ENCODE data around the gene MAST1. TPM values are rescaled to one million over a fixed set of nuclear protein-coding genes. Genes with fewer than 3 reads are reported as not detected.
"Not testable (repeated sequence)": the region's sequence is repeated elsewhere in the genome, so short reads cannot be mapped to it uniquely, and the experiment has no call there.

Gene MAST1
- total RNA-seq, 1 donor from 2014 or later, result 0.31 TPM

DNA sequence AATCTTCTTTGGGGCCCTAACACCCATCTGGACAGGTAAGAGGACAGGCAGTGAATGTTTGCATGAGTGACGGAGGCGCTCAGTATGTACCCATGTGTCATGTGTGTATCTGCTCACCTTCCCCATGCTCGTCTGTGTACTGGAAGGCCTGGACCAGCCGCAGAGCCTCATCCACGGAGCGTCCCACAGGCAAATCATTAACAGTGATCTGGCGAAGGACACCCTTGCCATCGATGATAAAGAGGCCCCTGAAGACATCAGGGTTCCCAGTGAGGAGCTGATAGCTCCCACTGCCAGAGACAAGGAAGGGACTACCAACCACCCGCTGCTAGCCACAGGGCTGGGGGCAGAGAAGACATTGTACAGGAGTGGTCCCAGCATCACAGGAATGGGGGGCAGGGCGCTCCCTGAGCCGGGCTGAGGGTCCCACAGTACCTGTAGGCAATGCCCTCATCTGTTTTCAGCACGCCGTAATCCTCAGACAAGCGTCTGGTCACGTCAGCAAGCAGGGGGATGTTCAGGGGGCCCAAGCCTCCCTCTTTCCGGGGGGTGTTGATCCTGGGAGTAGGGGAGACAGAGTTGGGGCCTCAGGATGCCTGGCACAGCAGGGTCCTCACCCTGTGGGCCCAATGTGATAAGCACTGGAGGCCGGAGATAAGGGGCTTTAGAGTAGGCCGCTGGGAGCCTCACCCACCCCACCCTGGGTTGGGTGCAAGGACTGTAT is 38.4 kb upstream of the MAST1 start:
- ATAC-seq, result no peak
- no peak for DNase-seq (ENCODE audit: low spot score)
- intact Hi-C loops (cut with DNase I), result loop anchor here (5.0 kb wide), 1 partner anchor 38 kb away; no protein-coding TSS in a partner anchor

DNA sequence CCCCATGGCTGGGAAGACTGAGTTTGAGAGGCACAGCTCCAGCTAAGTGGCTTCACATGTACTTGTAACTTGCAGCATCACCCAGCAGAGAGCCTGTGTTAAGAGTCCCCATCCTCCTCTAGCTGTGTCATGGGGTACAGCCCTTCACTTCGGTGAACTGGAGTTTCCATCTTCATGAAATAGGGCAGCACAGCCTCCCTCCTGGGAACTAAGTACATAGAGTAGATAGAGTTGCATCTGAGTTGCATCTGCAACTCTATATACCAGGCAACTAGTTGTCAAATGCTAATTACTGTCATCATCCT is 37.9 kb upstream of the MAST1 start:
- DNase-seq (ENCODE audit: low spot score) (no peak), ATAC-seq (no peak)
- intact Hi-C loops (cut with DNase I), result loop anchor here (5.0 kb wide), 1 partner anchor 38 kb away; no protein-coding TSS in a partner anchor

DNA sequence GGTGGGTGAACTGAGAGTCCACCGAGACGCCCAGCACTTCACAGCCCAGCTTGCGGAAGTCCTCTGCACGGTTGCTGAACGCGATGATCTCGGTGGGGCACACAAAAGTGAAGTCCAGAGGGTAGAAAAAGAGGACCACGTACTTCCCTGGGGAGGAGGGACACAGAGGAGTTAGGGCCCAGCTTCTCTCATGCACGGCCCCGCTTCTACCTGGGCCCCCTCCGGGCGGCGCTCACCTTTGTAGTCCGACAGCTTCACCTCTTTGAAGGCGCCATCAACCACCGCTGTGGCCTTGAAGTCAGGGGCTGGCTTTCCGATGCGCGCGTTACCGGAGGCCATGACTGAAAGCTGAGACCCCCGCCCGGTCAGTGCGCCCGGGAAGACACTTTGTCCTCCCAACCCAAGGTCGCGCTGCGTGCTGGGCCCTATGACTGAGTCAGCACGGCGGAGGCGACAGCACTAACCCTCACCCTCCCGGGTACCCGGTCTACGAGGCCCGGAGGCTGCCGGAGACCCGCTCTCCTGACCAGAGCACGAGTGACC is 37.3 kb upstream of the MAST1 start:
- intact Hi-C loops (cut with DNase I), result loop anchor here (5.0 kb wide), 1 partner anchor 39 kb away; no protein-coding TSS in a partner anchor
- ATAC-seq, result peak; percentile 38
- DNase-seq (ENCODE audit: low spot score), result peak; percentile 66

DNA sequence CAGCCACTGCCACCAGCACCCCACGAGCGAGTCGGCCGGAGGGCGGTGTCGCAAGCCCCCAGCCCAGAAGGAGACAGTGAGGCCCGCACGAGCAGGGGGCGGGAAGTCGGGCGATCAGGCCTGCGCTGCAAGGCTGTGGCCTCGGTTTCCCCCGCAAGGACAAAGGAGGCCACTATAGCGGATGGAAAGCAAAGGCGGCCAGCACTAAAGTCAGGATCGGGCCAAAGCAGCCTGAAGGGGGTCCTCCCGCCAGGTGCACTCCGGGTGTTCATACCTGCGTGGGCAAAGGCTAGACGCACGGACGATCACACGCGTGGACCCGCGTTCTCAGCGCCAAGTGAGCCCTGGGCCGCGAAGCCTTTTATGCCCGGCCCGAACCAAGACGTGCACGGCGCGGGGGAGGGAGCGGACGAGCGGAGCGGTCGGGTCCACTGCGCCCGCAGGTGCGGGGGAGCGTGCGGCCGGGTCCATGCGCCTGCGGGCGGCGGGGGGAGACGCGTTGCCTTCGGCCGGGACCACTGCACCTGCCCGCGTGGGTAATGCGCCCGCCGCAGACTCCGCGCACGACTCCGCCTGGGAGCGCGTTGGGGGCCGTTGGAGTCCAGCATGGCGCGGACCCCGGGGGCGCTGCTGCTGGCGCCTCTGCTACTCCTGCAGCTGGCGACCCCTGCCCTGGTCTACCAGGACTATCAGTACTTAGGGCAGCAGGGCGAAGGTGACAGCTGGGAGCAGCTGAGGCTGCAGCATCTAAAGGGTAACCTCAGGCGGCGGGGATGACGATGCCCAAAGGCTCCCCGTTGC is 36.6 kb upstream of the MAST1 start, which contains the start of the genes PRDX2 and THSD8:
Gene PRDX2, minus strand, starts transcription at position 335 of the 801 bp plus-strand sequence. CDS start 539 bp downstream, outside the sequence.
Gene THSD8, plus strand, starts transcription at position 604 of the 801 bp plus-strand sequence. Its CDS starts 3 bp downstream, at position 607.
- DNase-seq (ENCODE audit: low spot score), result peak; percentile 87
- ATAC-seq, result peak; percentile 85
- intact Hi-C loops (cut with DNase I), result loop anchor here (5.0 kb wide), 1 partner anchor 39 kb away; no protein-coding TSS in a partner anchor

DNA sequence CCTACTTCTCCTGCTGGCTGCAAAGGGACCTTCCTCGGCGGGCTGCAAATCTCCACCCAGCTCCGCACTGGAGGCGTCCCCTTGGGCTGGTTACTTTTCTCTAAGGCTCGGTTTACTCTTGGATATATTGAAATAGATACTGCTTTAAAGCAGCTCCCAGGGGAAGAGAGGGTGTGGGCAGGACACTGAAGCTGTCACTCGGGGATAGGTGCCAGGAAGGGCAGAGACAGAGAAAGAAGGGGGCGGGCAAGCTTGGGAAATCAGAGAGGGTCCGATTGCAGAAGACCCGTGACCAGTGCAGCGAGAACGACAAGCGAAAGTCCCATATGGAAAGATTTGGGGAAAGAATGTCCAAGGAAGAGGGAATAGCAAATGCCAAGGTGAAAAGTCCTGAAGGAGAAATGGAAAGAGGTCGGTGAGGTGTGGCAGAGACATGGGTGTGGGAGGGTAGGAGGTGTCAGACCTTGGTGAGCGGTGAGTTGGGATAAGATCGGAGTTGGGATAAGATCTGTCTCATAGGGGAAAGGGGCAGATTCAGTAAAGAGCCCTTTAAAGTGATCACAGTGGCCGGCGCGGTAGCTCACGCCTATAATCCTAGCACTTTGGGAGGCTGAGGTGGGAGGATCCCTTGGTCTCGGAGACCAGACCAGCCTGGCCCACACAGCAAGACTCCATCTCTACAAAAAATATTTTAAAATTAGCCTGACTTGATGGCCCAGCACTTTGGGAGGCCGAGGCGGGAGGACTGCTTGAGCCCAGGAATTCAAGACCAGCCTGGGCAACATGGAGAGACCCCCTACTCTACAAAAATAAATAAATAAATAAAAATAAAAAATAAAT is 35.8 kb upstream of the MAST1 start:
- intact Hi-C loops (cut with DNase I), result loop anchor here (5.0 kb wide), 1 partner anchor 40 kb away; no protein-coding TSS in a partner anchor
- no peak for DNase-seq (ENCODE audit: low spot score)
- no peak for ATAC-seq

DNA sequence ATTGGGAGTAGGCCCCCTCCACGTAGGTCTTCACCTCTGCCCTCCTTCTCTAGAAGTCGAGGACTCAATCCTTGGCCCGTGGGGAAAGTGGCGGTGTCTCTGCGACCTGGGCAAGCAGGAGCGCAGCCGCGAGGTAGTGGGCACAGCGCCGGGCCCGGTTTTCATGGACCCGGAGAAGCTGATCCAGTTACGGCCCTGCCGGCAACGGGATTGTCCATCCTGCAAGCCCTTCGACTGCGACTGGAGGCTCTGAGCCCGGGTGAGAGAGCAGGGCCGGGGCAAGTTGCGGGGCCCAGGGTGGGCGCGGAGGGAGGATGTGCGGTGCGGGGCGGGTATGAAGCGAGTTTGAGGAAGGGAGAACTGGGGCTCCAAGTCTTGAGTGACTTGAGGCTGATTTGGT is 34.3 kb upstream of the MAST1 start:
- intact Hi-C loops (cut with DNase I), result loop anchor here (5.0 kb wide), 1 partner anchor 42 kb away; no protein-coding TSS in a partner anchor
- ATAC-seq (no peak), DNase-seq (ENCODE audit: low spot score) (no peak)

DNA sequence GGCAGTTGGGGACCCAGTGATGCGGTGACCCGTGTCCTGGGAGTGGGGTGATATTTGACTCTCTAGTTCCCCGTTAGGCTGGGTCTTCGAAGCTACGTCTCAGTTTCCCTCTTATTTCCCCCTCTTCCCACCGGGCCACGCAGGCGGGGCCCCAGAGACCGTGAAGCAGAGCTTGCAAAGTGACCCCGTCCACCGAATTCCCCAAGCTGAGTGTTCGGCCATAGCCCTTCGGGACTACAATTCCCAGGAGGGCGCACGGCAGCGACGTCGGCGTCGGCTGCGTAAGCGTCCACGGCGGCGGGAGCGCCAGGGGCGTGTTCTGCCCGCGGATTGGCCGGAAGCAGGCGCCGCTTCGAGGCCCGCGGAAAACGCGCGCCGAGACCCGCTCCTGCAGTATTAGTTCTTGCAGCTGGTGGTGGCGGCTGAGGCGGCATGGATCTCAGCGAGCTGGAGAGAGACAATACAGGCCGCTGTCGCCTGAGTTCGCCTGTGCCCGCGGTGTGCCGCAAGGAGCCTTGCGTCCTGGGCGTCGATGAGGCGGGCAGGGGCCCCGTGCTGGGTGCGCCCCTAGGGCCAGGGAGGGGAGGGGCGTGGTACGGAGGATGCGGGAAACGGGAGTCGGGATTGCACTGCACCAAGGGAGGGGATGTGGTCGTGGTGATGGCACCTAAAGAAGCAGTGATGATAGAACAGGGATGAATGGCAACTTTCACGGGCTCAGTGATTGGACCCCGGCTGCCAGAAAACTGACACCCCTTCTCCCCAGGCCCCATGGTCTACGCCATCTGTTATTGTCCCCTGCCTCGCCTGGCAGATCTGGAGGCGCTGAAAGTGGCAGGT is 31.9 kb upstream of the MAST1 start, which contains the start of gene RNASEH2A:
Gene RNASEH2A, plus strand, starts transcription at position 343 of the 840 bp plus-strand sequence. Its CDS starts 90 bp downstream, at position 433.
- peak; percentile 94 for DNase-seq (ENCODE audit: low spot score)
- ATAC-seq, result peak; percentile 95
- intact Hi-C loops (cut with DNase I), result no loop called here

DNA sequence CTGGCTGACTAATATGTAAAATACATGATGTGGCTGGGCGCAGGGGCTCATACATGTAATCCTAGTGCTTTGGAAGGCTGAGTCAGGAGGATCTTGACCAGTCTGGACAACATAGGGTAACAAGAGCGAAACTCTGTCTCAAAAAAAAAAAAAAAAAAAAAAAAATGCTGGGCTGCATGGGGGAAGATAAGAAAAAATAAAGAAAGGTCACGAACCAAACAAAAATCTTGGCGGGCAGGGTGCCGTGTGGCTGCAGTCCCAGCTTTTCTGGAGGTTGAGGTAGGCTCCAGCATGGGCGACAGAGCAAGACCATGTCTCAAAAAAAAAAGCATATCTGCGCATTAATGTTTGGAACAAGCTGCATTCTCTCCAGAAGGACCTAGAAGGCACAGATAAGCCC is 23.2 kb upstream of the MAST1 start:
- intact Hi-C loops (cut with DNase I), result no loop called here
- DNase-seq (ENCODE audit: low spot score) (no peak), ATAC-seq (no peak)

DNA sequence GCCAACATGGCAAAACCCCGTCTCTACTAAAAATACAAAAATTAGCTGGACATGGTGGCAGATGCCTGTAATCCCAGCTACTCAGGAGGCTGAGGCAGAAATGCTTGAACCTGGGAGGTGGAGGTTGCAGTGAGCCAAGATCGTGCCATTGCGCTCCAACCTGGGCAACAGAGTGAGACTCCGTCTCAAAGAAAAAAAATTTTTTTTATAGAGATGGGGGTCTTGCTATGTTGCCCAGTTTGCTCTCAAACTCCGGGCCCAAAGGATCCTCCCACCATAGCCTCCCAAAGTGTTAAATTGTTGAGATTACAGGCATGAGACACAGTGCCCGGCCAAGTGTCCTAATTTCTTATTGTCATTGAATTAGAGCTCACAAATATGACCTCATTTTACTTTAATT is 21.1 kb upstream of the MAST1 start:
- intact Hi-C loops (cut with DNase I); DNase-seq (ENCODE audit: low spot score); ATAC-seq: not testable (repeated sequence)

DNA sequence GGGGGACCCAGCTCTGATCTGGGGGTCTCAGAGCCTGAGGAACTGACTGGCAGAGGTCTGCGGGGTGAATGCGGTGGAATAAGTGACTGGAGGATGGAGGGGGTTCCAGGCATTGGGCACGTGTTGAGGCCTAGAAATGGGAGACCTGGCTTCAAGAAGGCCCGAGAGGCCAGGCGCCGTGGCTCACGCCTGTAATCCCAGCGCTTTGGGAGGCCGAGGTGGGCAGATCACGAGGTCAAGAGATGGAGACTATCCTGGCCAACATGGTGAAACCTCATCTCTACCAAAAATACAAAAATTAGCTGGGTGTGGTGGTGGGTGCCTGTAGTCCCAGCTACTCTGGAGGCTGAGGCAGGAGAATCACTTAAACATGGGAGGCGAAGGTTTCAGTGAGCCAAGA is 20.5 kb upstream of the MAST1 start:
- intact Hi-C loops (cut with DNase I); DNase-seq (ENCODE audit: low spot score); ATAC-seq: not testable (repeated sequence)

DNA sequence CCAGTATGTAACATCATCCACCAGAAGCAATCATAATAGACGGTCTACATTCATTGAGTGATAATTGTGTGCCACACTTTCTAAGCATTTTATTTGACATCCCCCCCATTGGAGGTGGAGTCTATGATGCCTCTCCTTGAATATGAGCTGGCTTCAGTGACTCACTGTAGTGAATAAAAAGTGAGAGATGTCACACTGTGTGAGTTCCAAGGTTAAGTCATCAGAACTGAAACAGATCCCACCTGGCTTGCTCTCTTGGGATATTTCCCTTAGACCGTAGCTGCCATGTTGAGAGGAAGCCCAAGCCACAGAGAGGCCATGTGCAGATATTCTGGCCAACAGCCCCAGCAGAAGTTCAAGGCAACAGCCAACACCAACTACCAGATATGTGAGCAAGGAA is 16.6 kb upstream of the MAST1 start:
- ATAC-seq, result no peak
- DNase-seq (ENCODE audit: low spot score), result no peak
- intact Hi-C loops (cut with DNase I), result no loop called here

DNA sequence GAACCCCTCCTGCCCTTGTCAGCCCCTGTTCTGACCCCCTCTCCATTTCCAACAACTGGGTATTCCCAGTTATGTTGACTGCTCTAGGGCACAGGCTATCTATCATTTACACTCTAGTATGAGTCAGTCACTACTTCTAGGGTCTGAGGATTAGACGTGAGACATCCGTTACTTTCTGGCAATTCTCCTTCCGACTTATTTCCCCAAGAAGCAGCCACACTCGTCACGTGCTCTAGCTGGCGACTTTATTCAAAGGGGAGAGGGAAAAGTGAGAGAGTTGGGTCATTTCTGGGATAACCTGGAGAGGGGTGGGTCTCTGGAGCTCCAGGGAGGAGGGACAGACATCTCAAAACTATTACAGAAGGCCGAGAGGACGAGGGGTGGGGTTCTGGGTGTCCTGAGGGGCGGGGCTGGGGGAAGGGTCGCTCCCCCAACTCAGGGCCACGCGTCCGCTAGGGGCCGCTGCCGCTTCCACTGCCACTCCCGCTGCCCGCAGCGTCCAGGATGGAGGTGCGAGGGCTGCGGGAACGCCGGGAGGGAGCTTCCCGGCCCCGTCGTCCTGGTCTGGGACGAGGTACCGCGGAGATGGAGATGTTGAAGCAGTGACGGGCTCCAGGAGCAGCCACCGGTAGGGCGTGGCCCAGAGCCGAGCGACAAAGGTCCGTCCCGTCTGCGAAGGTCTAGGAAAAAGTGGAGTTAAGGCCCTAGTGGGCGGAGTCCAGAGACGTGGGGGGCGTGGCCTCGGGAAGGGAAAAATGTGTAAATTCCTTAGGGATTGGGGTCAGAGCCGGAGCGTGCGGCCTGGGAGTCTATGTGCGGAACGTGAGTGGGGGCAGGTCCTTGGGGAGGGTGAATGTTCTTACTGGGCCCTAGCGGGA is 12.8 kb upstream of the MAST1 start:
- ATAC-seq (no peak), DNase-seq (ENCODE audit: low spot score) (no peak)
- intact Hi-C loops (cut with DNase I), result no loop called here

DNA sequence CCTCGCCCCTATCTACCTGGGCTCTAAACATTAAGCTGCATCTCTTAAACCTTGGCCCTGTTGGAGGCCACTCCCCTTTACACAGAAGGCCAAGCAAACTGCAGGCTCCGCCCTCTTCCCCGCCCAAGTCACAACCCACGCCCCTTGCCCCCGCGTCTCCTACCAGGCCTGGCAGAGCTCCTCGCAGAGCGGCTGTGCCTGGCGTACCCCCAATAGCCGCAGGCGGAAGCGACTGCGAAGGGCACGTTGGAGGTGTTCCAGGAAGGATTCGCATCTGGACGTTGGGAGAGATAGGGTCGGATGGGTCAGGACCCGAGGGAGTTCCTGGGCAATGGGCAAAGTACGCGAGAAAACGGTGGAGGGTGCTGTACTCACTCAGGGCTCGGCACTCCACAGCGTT is 9.8 kb upstream of the MAST1 start:
- no peak for ATAC-seq
- no peak for DNase-seq (ENCODE audit: low spot score)
- intact Hi-C loops (cut with DNase I), result no loop called here

DNA sequence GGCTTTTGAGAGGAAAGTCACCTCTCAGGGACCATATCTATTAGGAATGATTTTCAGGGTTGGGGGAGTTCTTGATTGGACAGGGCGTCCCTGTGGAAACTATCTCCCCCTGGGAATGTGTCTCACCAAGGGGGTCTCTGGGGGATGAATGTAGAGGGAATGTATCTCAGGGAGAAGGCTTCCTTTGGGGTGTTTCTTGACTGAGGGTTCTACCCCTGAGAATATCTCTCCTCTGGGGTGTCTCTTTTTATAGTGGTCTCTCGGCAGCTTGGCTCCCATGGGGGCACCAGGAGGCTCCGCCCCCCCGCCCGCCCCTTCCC is 4.9 kb upstream of the MAST1 start:
- intact Hi-C loops (cut with DNase I), result no loop called here
- DNase-seq (ENCODE audit: low spot score), result no peak
- no peak for ATAC-seq

DNA sequence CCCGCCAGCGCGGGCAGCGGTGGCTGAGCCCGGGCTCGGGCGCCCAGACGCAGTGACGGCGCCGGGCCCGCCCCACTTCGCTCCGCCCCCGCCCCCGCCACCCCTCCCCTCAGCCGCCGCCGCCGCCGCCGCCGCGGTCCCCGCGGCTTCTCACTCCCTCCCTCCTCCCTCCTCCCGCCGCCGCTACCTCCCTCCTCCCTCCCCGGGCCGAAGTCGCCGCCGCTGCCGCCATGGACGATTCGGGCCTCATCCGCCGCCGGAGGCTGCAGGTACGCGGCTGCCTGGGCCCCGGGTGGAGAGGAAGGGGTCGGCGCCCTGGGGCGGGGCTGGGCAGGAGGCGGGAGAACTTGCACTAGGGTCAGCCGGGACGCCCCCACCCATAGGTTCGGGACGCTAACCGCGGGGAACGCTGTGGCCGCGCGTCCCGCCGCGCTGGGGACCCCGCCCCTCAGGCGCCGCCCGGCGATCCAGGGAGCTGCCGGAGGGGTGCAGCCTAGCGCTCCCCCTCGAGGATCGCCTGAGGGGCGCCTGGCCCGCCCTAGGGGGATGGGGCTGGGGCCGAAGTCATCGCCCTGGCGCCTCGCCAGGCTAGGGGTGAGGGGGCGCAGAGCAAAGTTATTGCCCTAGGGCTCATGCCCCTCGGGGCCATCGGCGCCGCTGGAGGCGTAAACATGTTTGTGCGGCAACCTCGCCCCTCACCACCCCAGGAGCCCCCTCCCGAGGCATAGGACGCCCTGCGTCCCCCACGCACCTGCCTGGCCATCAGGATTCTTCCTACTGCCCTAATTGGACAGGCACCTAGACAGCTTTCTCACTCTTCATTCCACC is 4.4 kb upstream of the MAST1 start:
- intact Hi-C loops (cut with DNase I), result no loop called here
- ATAC-seq (no peak), DNase-seq (ENCODE audit: low spot score) (peak; percentile 59)

DNA sequence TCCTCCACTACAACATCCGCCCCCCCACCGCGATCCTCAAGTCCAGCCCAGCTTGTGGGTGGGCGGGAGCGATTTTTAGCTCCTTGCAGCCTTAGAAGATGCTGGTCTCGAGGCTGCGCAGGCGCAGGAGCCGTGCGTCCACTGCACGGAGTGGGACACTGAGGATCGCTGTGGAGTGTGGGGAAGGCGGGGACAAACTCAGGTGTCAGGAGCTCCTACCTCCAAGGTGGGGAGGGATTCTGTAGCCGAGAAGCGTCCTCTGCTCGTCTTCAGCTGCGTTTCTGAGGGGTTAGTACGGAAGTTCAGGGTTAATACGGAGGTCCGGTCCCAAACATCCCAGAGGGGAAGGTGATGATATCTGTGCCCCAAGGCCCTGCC is 3.8 kb upstream of the MAST1 start, which contains the start of gene RTBDN:
Gene RTBDN, minus strand, starts transcription at position 14 of the 378 bp plus-strand sequence. CDS start 4,600 bp downstream, outside the sequence.
- intact Hi-C loops (cut with DNase I), result no loop called here
- DNase-seq (ENCODE audit: low spot score), result no peak
- ATAC-seq, result no peak
